ENCODE results near the gene CTDP1. TPM values are rescaled to one million over a fixed set of nuclear protein-coding genes. Genes with fewer than 3 reads are reported as not detected.

CTDP1 gene
- total and polyA plus RNA-seq, 9 of the 15 experiments (the other 6 are each of a cell fraction or from before 2014, with no cell fraction given) = 0.07 to 19.2 (median 4.0) TPM

GRCh38 chr18:79717059-79717458, 37.5 kb downstream of the CTDP1 start:
- WGBS (ENCODE audit: insufficient coverage, low coverage, missing lambda C conversion rate) = 90% methylated on average over 2 of the region's 7 CpGs
- CTCF ChIA-PET (ENCODE audit: low intra/inter-chr PET ratio) = no interaction called here

GRCh38 chr18:79717555-79718074, 38.0 kb downstream of the CTDP1 start:
- Histone ChIP-seq H3K27ac (ENCODE audit: extremely low read depth, low read depth, low read length) (no peak overlapping the region), H4K20me1 (replicated peaks; ENCODE audit: control insufficient read depth, insufficient read depth, low read length) (no peaks in the 10 kb centered on the region), H3K4me3 (no peak overlapping the region), H3K36me3 (ENCODE audit: control insufficient read depth, insufficient read depth, low read length) (peaks cover 58% of the 10 kb centered on the region; the same call in 2 of the 3 replicates), H3K9me1 (ENCODE audit: control insufficient read depth, insufficient read depth, low read length) (no peaks in the 10 kb centered on the region), H3K4me1 (replicated peaks in 1 of 2; ENCODE audit: control insufficient read depth in 2 of 2, insufficient read depth in 2 of 2, low read length in 2 of 2) (no peaks in the 10 kb centered on the region), H3K79me2 (ENCODE audit: control insufficient read depth, insufficient read depth, low read length) (no peaks in the 10 kb centered on the region), H2AFZ (ENCODE audit: low read depth, low read length) (no peak overlapping the region), H3K27me3 (ENCODE audit: control insufficient read depth in 2 of 2, insufficient read depth in 2 of 2, low read length in 2 of 2) (no peaks in the 10 kb centered on the region), H3K4me2 (ENCODE audit: insufficient read depth, low read length) (no peak overlapping the region), H3K9me3 (replicated peaks; ENCODE audit: control insufficient read depth, insufficient read depth, low read depth, low read length) (no peaks in the 10 kb centered on the region), H3K9ac (ENCODE audit: insufficient read depth in 1 of 2, low read depth in 2 of 2, low read length in 2 of 2) (no peak overlapping the region)
- in situ Hi-C loops (cut with MboI) (no loop called here), intact Hi-C loops (cut with micrococcal nuclease) (no loop called here)
- CTCF ChIA-PET (ENCODE audit: low intra/inter-chr PET ratio) = no interaction called here
- POLR2A ChIA-PET = interaction anchor here (1.1 kb wide), 1 partner anchor 17 kb away, joined by 4 read pairs; no protein-coding TSS in a partner anchor
- WGBS (ENCODE audit: insufficient coverage, low coverage, missing lambda C conversion rate) = 89% methylated on average over 5 of the region's 29 CpGs
- BruUV-seq (replicated peaks) = no TSS peak
- ATAC-seq (no peak), FAIRE-seq (no peak), DNase-seq (ENCODE audit: extremely low read depth in 1 of 4, low spot score in 3 of 4) (no peak)
- TF ChIP-seq DIDO1 (tag; IDR thresholded peaks at IDR 0.05; ENCODE audit: low read depth) = no peak
- TF ChIP-seq ZNF699 (CRISPR knock-in tag; IDR thresholded peaks at IDR 0.05; ENCODE audit: insufficient replicate concordance) = no peak
- TF ChIP-seq RBM17 (IDR thresholded peaks at IDR 0.05; ENCODE audit: borderline replicate concordance, low read depth, low read length) = no peak
- no peak for TF ChIP-seq RNF2 (IDR thresholded peaks at IDR 0.05)
- TF ChIP-seq NCOR1 (IDR thresholded peaks at IDR 0.05) = no peak
- no peak for TF ChIP-seq SIN3B (IDR thresholded peaks at IDR 0.05; ENCODE audit: low read depth)
- TF ChIP-seq MIER1 (IDR thresholded peaks at IDR 0.05; ENCODE audit: low read depth) = no peak
- TF ChIP-seq TAL1 (IDR thresholded peaks at IDR 0.05) = no peak
- no peak for TF ChIP-seq ADNP (tag; IDR thresholded peaks at IDR 0.05)
- no peak for TF ChIP-seq IRF1 (CRISPR knock-in tag; IDR thresholded peaks at IDR 0.05; ENCODE audit: borderline replicate concordance)
- TF ChIP-seq EHMT2 (IDR thresholded peaks at IDR 0.05) = no peak
- TF ChIP-seq ZNF146 (CRISPR knock-in tag; IDR thresholded peaks at IDR 0.05; ENCODE audit: unreplicated experiment) = no peak
- TF ChIP-seq CCNT2 (IDR thresholded peaks at IDR 0.05; ENCODE audit: borderline replicate concordance, extremely low read depth, insufficient read length, low read depth, low read length) = no peak
- no peak for TF ChIP-seq ZNF583 (CRISPR knock-in tag; IDR thresholded peaks at IDR 0.05)
- TF ChIP-seq PPARD (CRISPR knock-in tag; IDR thresholded peaks at IDR 0.05) = no peak
- TF ChIP-seq ARNT (IDR thresholded peaks at IDR 0.05) = no peak
- TF ChIP-seq CSDE1 (IDR thresholded peaks at IDR 0.05) = no peak
- TF ChIP-seq FUS (optimal IDR thresholded peaks at IDR 0.05; ENCODE audit: low read depth, low read length) = no peak

More at GRCh38 chr18:79717059-79717458, 37.5 kb downstream of the CTDP1 start:
- no peaks in the 10 kb centered on the region for H3K4me1 ChIP-seq (replicated peaks in 1 of 2; ENCODE audit: control insufficient read depth in 2 of 2, insufficient read depth in 2 of 2, low read length in 2 of 2)
- no peak overlapping the region for H2AFZ ChIP-seq (ENCODE audit: low read depth, low read length)
- no peaks in the 10 kb centered on the region for H3K79me2 ChIP-seq (ENCODE audit: control insufficient read depth, insufficient read depth, low read length)
- no peak overlapping the region for H3K27ac ChIP-seq (ENCODE audit: extremely low read depth, low read depth, low read length)
- peaks cover 60% of the 10 kb centered on the region; the same call in 2 of the 3 replicates for H3K36me3 ChIP-seq (ENCODE audit: control insufficient read depth, insufficient read depth, low read length)
- no peaks in the 10 kb centered on the region for H4K20me1 ChIP-seq (replicated peaks; ENCODE audit: control insufficient read depth, insufficient read depth, low read length)
- no peak overlapping the region for H3K4me3 ChIP-seq
- BruUV-seq (replicated peaks) = no TSS peak
- no peaks in the 10 kb centered on the region for H3K9me1 ChIP-seq (ENCODE audit: control insufficient read depth, insufficient read depth, low read length)
- in situ Hi-C loops (cut with MboI) (no loop called here), intact Hi-C loops (cut with micrococcal nuclease) (no loop called here)
- no peak overlapping the region for H3K9ac ChIP-seq (ENCODE audit: insufficient read depth in 1 of 2, low read depth in 2 of 2, low read length in 2 of 2)
- H3K4me2 ChIP-seq (ENCODE audit: insufficient read depth, low read length) = no peak overlapping the region
- FAIRE-seq = no peak
- no peak for ATAC-seq
- no peak for DNase-seq (ENCODE audit: extremely low read depth in 1 of 4, low spot score in 3 of 4)
- H3K9me3 ChIP-seq (replicated peaks; ENCODE audit: control insufficient read depth, insufficient read depth, low read depth, low read length) = no peaks in the 10 kb centered on the region
- POLR2A ChIA-PET = interaction anchor here (1.1 kb wide), 1 partner anchor 16 kb away, joined by 4 read pairs; no protein-coding TSS in a partner anchor
- TF ChIP-seq FUS (optimal IDR thresholded peaks at IDR 0.05; ENCODE audit: low read depth, low read length) = no peak
- no peaks in the 10 kb centered on the region for H3K27me3 ChIP-seq (ENCODE audit: control insufficient read depth in 2 of 2, insufficient read depth in 2 of 2, low read length in 2 of 2)
